Osteocyte (in vitro differentiated cells): ENCODE data around the gene DAPK1. TPM values are rescaled to one million over a fixed set of nuclear protein-coding genes. Genes with fewer than 3 reads are reported as not detected.

Experiments
- DNase-seq: peaks from one replicate; pipeline ENCODE4 v3.0.0; 2021; ENCODE audit warnings: mixed read lengths; ENCODE audit not compliant: unreplicated experiment; ENCODE audit errors: extremely low spot score
- H3K27ac Mint-ChIP-seq: one replicate; pipeline ENCODE4 v1.8.0; 2021; ENCODE audit warnings: mild to moderate bottlenecking, mixed read lengths; ENCODE audit not compliant: unreplicated experiment
- H3K27me3 Mint-ChIP-seq: one replicate; pipeline ENCODE4 v1.8.0; 2021; ENCODE audit warnings: mixed read lengths; ENCODE audit not compliant: unreplicated experiment
- H3K36me3 Mint-ChIP-seq: one replicate; pipeline ENCODE4 v1.8.0; 2021; ENCODE audit warnings: mixed read lengths; ENCODE audit not compliant: unreplicated experiment
- H3K4me1 Mint-ChIP-seq: one replicate; pipeline ENCODE4 v1.8.0; 2021; ENCODE audit warnings: mixed read lengths; ENCODE audit not compliant: unreplicated experiment
- H3K4me3 Mint-ChIP-seq: one replicate; pipeline ENCODE4 v1.8.0; 2021; ENCODE audit warnings: mild to moderate bottlenecking, moderate library complexity, mixed read lengths; ENCODE audit not compliant: unreplicated experiment
- H3K9me3 Mint-ChIP-seq: one replicate; pipeline ENCODE4 v1.8.0; 2021; ENCODE audit warnings: mixed read lengths; ENCODE audit not compliant: unreplicated experiment
- CTCF ChIP-seq: fragments of 200-600 bp; sonication (generic); IDR thresholded peaks from 2 replicates; pipeline ENCODE4 v1.5.0; 2021; ENCODE audit warnings: antibody characterized with exemption, mild to moderate bottlenecking, moderate library complexity
- total RNA-seq: library from RNA; stranded (reverse); gene quantifications from 2 replicates; pipeline ENCODE4 v1.2.1, GENCODE V29; 2021

DAPK1 gene
- total RNA-seq, 1 donor from 2014 or later: 304 TPM

DNA sequence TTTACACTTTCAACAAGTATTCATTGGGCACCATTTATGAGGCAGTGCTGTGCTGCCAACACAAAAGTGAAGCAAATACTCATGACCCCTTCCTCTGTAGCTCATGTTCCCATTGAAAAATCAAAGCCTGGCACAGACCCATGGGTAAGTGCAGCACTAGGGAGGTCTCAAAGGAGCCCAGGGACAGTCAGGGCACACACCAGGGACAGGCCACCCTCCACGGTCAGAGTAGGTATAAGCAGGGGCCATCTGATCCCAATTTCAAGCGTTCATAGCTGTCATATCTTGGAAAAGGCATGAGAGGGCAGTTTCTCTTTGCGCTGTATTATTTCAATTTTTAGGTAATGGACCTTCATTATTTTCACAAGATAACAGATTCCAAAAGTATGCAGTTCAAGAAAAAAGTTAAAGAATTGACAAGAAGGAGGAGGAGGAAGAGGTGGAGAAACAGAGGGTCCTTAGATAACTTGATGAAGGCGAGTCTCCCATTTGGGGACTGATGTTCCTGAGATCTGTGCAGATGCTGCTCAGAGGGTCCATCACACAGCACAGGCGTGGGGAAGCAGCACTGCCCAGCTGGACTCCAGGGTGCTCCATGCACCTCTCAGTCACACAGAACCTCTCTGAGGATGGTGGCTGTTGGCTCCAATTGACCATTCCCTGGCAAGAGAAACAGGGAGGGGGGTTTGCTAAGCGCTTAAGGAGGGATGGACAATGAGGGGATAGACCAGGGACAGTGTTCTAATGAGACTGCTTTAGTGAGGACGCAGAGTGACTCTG lies 235.8 kb downstream of the DAPK1 start:
- no peaks in the 10 kb centered on the region for H3K9me3 Mint-ChIP-seq
- no peak for DNase-seq
- no peak overlapping the region for H3K4me3 Mint-ChIP-seq
- no peak overlapping the region for H3K27ac Mint-ChIP-seq
- no peak for TF ChIP-seq CTCF
- H3K27me3 Mint-ChIP-seq: peaks cover 23% of the 10 kb centered on the region
- peaks cover 35% of the 10 kb centered on the region for H3K36me3 Mint-ChIP-seq
- H3K4me1 Mint-ChIP-seq: peaks cover 17% of the 10 kb centered on the region

DNA sequence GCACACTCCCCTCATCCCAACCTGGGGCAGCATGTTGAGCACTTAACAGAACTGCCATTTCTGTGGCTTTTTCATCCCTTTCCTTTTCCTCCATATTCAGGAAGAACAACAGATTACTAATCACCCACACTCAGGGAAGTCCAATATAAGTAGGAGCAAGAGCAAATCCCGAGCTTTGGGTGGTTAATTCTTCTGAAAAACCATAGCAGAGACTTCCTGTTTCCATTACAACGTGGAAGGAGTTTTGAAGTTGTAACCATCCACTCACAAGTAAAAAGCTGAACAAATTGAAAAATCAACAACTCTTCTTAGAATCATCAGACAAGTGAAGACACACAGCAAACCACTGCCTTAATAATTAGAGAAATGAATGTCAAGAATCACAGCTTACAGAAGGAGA lies 236.4 kb downstream of the DAPK1 start:
- no peak overlapping the region for H3K4me3 Mint-ChIP-seq
- TF ChIP-seq CTCF: no peak
- peaks cover 10% of the 10 kb centered on the region for H3K4me1 Mint-ChIP-seq

DNA sequence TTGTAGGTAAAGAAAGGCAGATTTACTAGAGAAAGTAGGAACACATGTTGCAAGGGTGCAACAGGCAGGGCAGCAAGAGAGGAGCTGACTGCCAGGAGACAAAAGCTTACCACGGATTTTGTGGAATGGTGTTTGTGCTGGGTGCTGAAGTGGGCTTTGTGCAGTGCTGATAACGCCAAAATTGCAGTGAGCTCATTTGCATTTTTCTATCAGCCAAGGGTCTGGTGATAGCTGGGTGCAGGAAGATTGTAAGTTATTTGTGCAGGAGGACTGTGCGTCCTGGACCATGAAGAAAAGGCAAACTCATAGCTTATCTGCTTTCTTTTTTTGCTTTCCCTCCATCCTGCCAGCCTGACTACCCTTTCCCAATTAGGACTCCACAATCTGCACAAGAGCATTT lies 241.9 kb downstream of the DAPK1 start:
- Mint-ChIP-seq H3K36me3 (no peaks in the 10 kb centered on the region), H3K27ac (no peak overlapping the region), H3K4me3 (no peak overlapping the region), H3K4me1 (no peaks in the 10 kb centered on the region), H3K27me3 (peaks cover 39% of the 10 kb centered on the region), H3K9me3 (peaks cover 10% of the 10 kb centered on the region)
- DNase-seq: no peak
- TF ChIP-seq CTCF: no peak

More for the DNA sequence above, 236.4 kb downstream of the DAPK1 start:
- Mint-ChIP-seq H3K27me3 (peaks cover 23% of the 10 kb centered on the region), H3K36me3 (peaks cover 29% of the 10 kb centered on the region), H3K27ac (no peak overlapping the region), H3K9me3 (no peaks in the 10 kb centered on the region)
- DNase-seq: no peak

DNA sequence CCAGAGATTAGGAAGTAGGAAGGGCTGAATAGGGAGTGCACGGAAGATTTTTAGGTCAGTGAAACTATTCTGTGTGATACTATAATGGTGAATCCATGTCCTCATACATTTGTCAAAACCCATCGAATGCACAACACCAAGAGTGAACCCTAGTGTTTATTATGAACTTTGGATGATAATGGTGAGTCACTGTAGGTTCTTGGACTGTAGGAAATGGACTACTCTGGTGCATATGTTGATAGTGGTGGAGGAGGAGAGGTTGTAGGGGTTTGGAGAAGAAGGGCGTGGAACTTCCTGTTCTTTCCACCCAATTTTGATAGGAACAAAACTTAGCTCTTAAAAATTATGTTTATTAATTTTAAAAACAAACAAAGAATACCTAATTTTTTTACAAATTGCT lies 242.5 kb downstream of the DAPK1 start:
- peaks cover 10% of the 10 kb centered on the region for H3K9me3 Mint-ChIP-seq
- peaks cover 38% of the 10 kb centered on the region for H3K27me3 Mint-ChIP-seq
- TF ChIP-seq CTCF: no peak
- DNase-seq: no peak
- no peaks in the 10 kb centered on the region for H3K36me3 Mint-ChIP-seq
- H3K4me1 Mint-ChIP-seq: no peaks in the 10 kb centered on the region
- H3K27ac Mint-ChIP-seq: no peak overlapping the region
- H3K4me3 Mint-ChIP-seq: no peak overlapping the region

- H3K36me3 Mint-ChIP-seq: no peaks in the 10 kb centered on the region
- H3K27ac Mint-ChIP-seq: no peak overlapping the region
- peaks cover 10% of the 10 kb centered on the region for H3K9me3 Mint-ChIP-seq
- no peak for DNase-seq
- no peaks in the 10 kb centered on the region for H3K4me1 Mint-ChIP-seq
- H3K27me3 Mint-ChIP-seq: peaks cover 44% of the 10 kb centered on the region
- H3K4me3 Mint-ChIP-seq: no peak overlapping the region
- no peak for TF ChIP-seq CTCF
Observed at GRCh38 chr9:87741326-87741725, 243.7 kb downstream of the DAPK1 start.
